KBM-7 (cell line): ENCODE results near the gene TBX2.
"Not testable (repeated sequence)": the region's sequence is repeated elsewhere in the genome, so short reads cannot be mapped to it uniquely, and the experiment has no call there.

Experiments used
- DNase-seq: peaks from one replicate; pipeline ENCODE4 v3.0.0-alpha.2; 2015
- in situ Hi-C: fragments of 300-500 bp; cut with MboI; formaldehyde crosslinking; loops from 2 replicates; pipeline ENCODE4 v1.14.3; 2020; ENCODE audit warnings: low sequenced_read_pairs, low pct_unique_long_range_greater_than_20kb, mixed read lengths

The TBX2 gene

GRCh38 chr17:61442136-61442775 is 42.6 kb downstream of the TBX2 start:
- in situ Hi-C loops, result no loop called here
- no peak for DNase-seq

- no peak for DNase-seq
- in situ Hi-C loops, result no loop called here
Measured at GRCh38 chr17:61442878-61443474, 43.3 kb downstream of the TBX2 start.

- in situ Hi-C loops, result no loop called here
- DNase-seq, result no peak
Measured at GRCh38 chr17:61443475-61443882, 43.8 kb downstream of the TBX2 start.

GRCh38 chr17:61444075-61444474 is 44.4 kb downstream of the TBX2 start:
- in situ Hi-C loops, result no loop called here
- DNase-seq, result no peak

GRCh38 chr17:61444831-61445230 is 45.2 kb downstream of the TBX2 start:
- in situ Hi-C loops, result no loop called here
- DNase-seq, result no peak

- in situ Hi-C loops, result no loop called here
- DNase-seq, result no peak
Measured at GRCh38 chr17:61447358-61447757, 47.7 kb downstream of the TBX2 start.

GRCh38 chr17:61448042-61448441 is 48.4 kb downstream of the TBX2 start:
- in situ Hi-C loops, result no loop called here
- DNase-seq, result no peak

- in situ Hi-C loops, DNase-seq: not testable (repeated sequence)
Measured at GRCh38 chr17:61449140-61449539, 49.5 kb downstream of the TBX2 start.

GRCh38 chr17:61449707-61450640 is 50.3 kb downstream of the TBX2 start:
- DNase-seq, result no peak
- in situ Hi-C loops, result no loop called here

GRCh38 chr17:61450641-61451537 is 51.2 kb downstream of the TBX2 start:
- DNase-seq, result no peak
- in situ Hi-C loops, result no loop called here

- no peak for DNase-seq
- in situ Hi-C loops, result no loop called here
Measured at GRCh38 chr17:61451538-61452300, 52.1 kb downstream of the TBX2 start.

- DNase-seq, result no peak
- in situ Hi-C loops, result no loop called here
Measured at GRCh38 chr17:61452301-61453290, 53.0 kb downstream of the TBX2 start, which contains the start of gene TBX4. Gene TBX4 (plus strand): TSS chr17:61452422. CDS start chr17:61456491, 4,069 bp downstream.

- DNase-seq, result no peak
- in situ Hi-C loops, result no loop called here
Measured at GRCh38 chr17:61453566-61454380, 54.1 kb downstream of the TBX2 start.

- in situ Hi-C loops, result no loop called here
Measured at GRCh38 chr17:61454381-61455323, 55.0 kb downstream of the TBX2 start.

GRCh38 chr17:61455324-61456060 is 55.8 kb downstream of the TBX2 start:
- in situ Hi-C loops, result no loop called here
- no peak for DNase-seq

More at GRCh38 chr17:61454381-61455323, 55.0 kb downstream of the TBX2 start:
- DNase-seq, result no peak
